GM12864 (cell line): ENCODE results near the gene SDCCAG8.

ENCODE experiments used
- DNase-seq: peaks from one replicate; pipeline ENCODE4 v3.0.0-alpha.2; 2011; ENCODE audit warnings: low read depth
- H3K4me3 ChIP-seq: 2 replicates; pipeline ENCODE4 v1.5.1; 2011; ENCODE audit warnings: mild to moderate bottlenecking, low read depth, low read length, control low read depth
- CTCF ChIP-seq: IDR thresholded peaks from 2 replicates; pipeline ENCODE4 v1.5.1; 2011; ENCODE audit warnings: low read depth, mild to moderate bottlenecking, moderate library complexity, low read length, control low read depth, inconsistent platforms; ENCODE audit errors: missing control alignments

The SDCCAG8 gene

GRCh38 chr1:243496187-243496646 lies 240.4 kb downstream of the SDCCAG8 start:
- no peak overlapping the region for H3K4me3 ChIP-seq
- DNase-seq = no peak

GRCh38 chr1:243496806-243497205 lies 241.0 kb downstream of the SDCCAG8 start:
- no peak for TF ChIP-seq CTCF
- DNase-seq = no peak
- H3K4me3 ChIP-seq = no peak overlapping the region

More at GRCh38 chr1:243496187-243496646, 240.4 kb downstream of the SDCCAG8 start:
- no peak for TF ChIP-seq CTCF

GRCh38 chr1:243497939-243498681 lies 242.3 kb downstream of the SDCCAG8 start:
- no peak for DNase-seq
- no peak for TF ChIP-seq CTCF
- H3K4me3 ChIP-seq = no peak overlapping the region

GRCh38 chr1:243499248-243499647 lies 243.4 kb downstream of the SDCCAG8 start:
- no peak overlapping the region for H3K4me3 ChIP-seq
- no peak for DNase-seq

GRCh38 chr1:243499711-243500110 lies 243.9 kb downstream of the SDCCAG8 start:
- no peak overlapping the region for H3K4me3 ChIP-seq
- no peak for TF ChIP-seq CTCF
- DNase-seq = no peak

More at GRCh38 chr1:243499248-243499647, 243.4 kb downstream of the SDCCAG8 start:
- TF ChIP-seq CTCF = no peak

GRCh38 chr1:243500512-243500911 lies 244.7 kb downstream of the SDCCAG8 start:
- DNase-seq = no peak
- TF ChIP-seq CTCF = no peak
- no peak overlapping the region for H3K4me3 ChIP-seq

GRCh38 chr1:243501002-243501401 lies 245.2 kb downstream of the SDCCAG8 start:
- H3K4me3 ChIP-seq = no peak overlapping the region
- DNase-seq = no peak
- no peak for TF ChIP-seq CTCF
